CD4-positive, CD25-positive, alpha-beta regulatory T cell (primary cell): ENCODE measurements around the gene MAEL. TPM values are rescaled to one million over a fixed set of nuclear protein-coding genes. Genes with fewer than 3 reads are reported as not detected.

Experiments used
- ATAC-seq, 2 donors: fragments of 150-1000 bp; cut with Tn5 transposase; one replicate each; pipeline ENCODE4 v1.10.0; 2021; ENCODE audit warnings: low read depth in 2 of 2, moderate number of reproducible peaks in 2 of 2, moderate library complexity in 1 of 2
- DNase-seq, 3 donors: peaks; one replicate each; pipeline versions ENCODE4 v3.0.0 to v3.0.0-alpha.2; 2012 to 2022; ENCODE audit warnings: mixed read lengths in 1 of 3
- H3K27ac ChIP-seq: one replicate; pipeline ENCODE4 v1.7.0; 2013; ENCODE audit warnings: mild to moderate bottlenecking, low read length; ENCODE audit not compliant: insufficient read depth, poor library complexity, severe bottlenecking
- H3K27me3 ChIP-seq: one replicate; pipeline ENCODE4 v1.7.0; 2013; ENCODE audit warnings: low read length; ENCODE audit not compliant: control insufficient read depth, insufficient read depth
- H3K36me3 ChIP-seq: one replicate; pipeline ENCODE4 v1.7.0; 2013; ENCODE audit warnings: mild to moderate bottlenecking, low read length, moderate library complexity; ENCODE audit not compliant: control insufficient read depth, insufficient read depth
- H3K4me1 ChIP-seq: 2 replicates; pipeline ENCODE4 v1.7.0; 2013; ENCODE audit warnings: mild to moderate bottlenecking, low read length; ENCODE audit not compliant: insufficient read depth, control insufficient read depth, poor library complexity, severe bottlenecking
- H3K4me3 ChIP-seq: one replicate; pipeline ENCODE4 v1.7.0; 2013; ENCODE audit warnings: low read depth, mild to moderate bottlenecking, low read length, moderate library complexity
- H3K9me3 ChIP-seq, 2 experiments: 1 replicate in 1 of 2; 2 replicates in 1 of 2; pipeline ENCODE4 v1.7.0; 2013; ENCODE audit warnings: low read length in 2 of 2, mild to moderate bottlenecking in 1 of 2, moderate library complexity in 1 of 2; ENCODE audit not compliant: control insufficient read depth in 2 of 2
- H3K27ac Mint-ChIP-seq, 3 donors: one replicate each; pipeline ENCODE4 v1.8.0; 2020 to 2022; ENCODE audit warnings: mild to moderate bottlenecking in 3 of 3, mixed read lengths in 3 of 3, moderate library complexity in 2 of 3
- H3K27me3 Mint-ChIP-seq: one replicate; pipeline ENCODE4 v1.8.0; 2022; ENCODE audit warnings: mild to moderate bottlenecking, mixed read lengths
- H3K36me3 Mint-ChIP-seq: one replicate; pipeline ENCODE4 v1.8.0; 2020; ENCODE audit warnings: mixed read lengths
- H3K4me1 Mint-ChIP-seq, 4 donors: one replicate each; pipeline ENCODE4 v1.8.0; 2020 to 2022; ENCODE audit warnings: mixed read lengths in 4 of 4, mild to moderate bottlenecking in 1 of 4
- H3K4me3 Mint-ChIP-seq, 4 donors: one replicate each; pipeline ENCODE4 v1.8.0; 2020 to 2022; ENCODE audit warnings: mild to moderate bottlenecking in 4 of 4, mixed read lengths in 4 of 4, moderate library complexity in 3 of 4
- H3K9me3 Mint-ChIP-seq, 7 donors: one replicate each; pipeline ENCODE4 v1.8.0; 2020 to 2022; ENCODE audit warnings: mixed read lengths in 7 of 7, mild to moderate bottlenecking in 3 of 7, moderate library complexity in 2 of 7
- polyA plus RNA-seq, 4 donors: library from polyadenylated mRNA; unstranded; fragments of 300-500 nt; fragmentation: Illumina TruSeq; gene quantifications; one replicate each; pipeline ENCODE4 v1.2.3, GENCODE V29; 2021
- total RNA-seq: library from RNA; stranded (reverse); gene quantifications from one replicate; pipeline ENCODE4 v1.2.3, GENCODE V29; 2022

Gene MAEL
- total and polyA plus RNA-seq, 5 donors from 2014 or later = 0.25 TPM; not detected in 4

DNA sequence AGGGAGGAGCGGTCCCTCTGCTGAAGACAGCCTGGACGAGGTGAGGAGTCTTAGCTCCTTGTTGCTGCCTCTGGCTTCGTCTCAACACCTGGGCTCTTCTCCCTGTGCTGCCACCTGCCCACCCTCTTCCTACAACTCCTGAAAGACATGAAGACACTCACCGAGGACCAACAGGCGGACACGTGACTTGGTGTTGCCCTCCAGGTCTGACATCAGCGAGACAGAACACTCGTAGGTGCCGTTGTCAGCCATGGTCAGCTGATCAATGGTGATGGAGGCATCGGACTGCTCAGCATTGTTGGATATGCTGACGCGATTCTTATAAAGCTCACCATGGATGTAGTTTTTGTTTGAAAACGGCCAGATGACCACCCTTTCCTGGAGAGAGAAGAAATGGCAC is 79.7 kb downstream of the MAEL start:
- no peaks in the 10 kb centered on the region for H3K9me3 Mint-ChIP-seq
- DNase-seq = no peak
- peaks cover 0 to 11% (median 5%) of the 10 kb centered on the region in 4 donors for H3K4me1 Mint-ChIP-seq
- H3K4me1 ChIP-seq = peaks cover 4% of the 10 kb centered on the region
- no peak for ATAC-seq
- H3K27ac ChIP-seq = no peak overlapping the region
- H3K27me3 ChIP-seq = no peaks in the 10 kb centered on the region
- H3K36me3 Mint-ChIP-seq = peaks cover 32% of the 10 kb centered on the region
- no peaks in the 10 kb centered on the region for H3K27me3 Mint-ChIP-seq
- H3K4me3 Mint-ChIP-seq = no peak overlapping the region
- peaks cover 25% of the 10 kb centered on the region for H3K36me3 ChIP-seq
- H3K9me3 ChIP-seq = no peaks in the 10 kb centered on the region
- peak overlapping the region in 1 of 3 donors; percentile 30 for H3K27ac Mint-ChIP-seq
- H3K4me3 ChIP-seq = no peak overlapping the region

DNA sequence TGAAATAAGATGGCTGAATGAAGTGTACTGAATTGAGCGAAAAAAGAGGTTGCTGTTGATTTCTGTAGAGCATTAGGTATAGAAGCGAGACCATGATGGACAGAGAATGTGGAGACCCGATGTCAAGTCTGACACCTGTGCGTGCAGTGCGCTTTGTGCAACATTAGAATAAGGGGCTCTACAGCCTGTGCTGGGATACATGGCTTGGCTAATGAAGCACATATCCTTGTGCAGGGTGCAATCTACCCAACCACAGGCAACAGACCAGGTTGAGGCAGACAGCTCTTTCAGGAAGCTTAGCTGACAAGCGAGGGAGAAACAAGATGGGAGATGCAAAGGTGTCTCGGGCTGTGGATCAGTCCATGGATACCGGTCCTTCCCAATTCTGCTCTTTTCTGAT is 82.2 kb downstream of the MAEL start:
- Histone ChIP-seq H3K9me3 (no peaks in the 10 kb centered on the region), H3K4me3 (no peak overlapping the region), H3K36me3 (peaks cover 28% of the 10 kb centered on the region), H3K27me3 (no peaks in the 10 kb centered on the region), H3K27ac (no peak overlapping the region), H3K4me1 (peaks cover 10% of the 10 kb centered on the region)
- H3K27me3 Mint-ChIP-seq = no peaks in the 10 kb centered on the region
- peaks cover 46% of the 10 kb centered on the region for H3K36me3 Mint-ChIP-seq
- ATAC-seq = no peak
- H3K4me1 Mint-ChIP-seq = peaks cover 14 to 27% (median 18%) of the 10 kb centered on the region in 4 donors
- no peak overlapping the region for H3K4me3 Mint-ChIP-seq
- no peak for DNase-seq
- H3K9me3 Mint-ChIP-seq = peaks cover 0 to 1% (median 0%) of the 10 kb centered on the region in 7 donors
- H3K27ac Mint-ChIP-seq = peak overlapping the region in 2 of 3 donors; percentile 12 to 38

Other genes starting within 250 kb of the MAEL start
- 19.1 TPM for gene POGK, start 149.8 kb upstream of the MAEL start, total RNA-seq
- 10 to 100 TPM; 11.9 to 18.4 (median 13.2) TPM for gene POGK, start 149.8 kb upstream of the MAEL start, polyA plus RNA-seq
- gene TADA1, start 113.0 kb upstream of the MAEL start, total RNA-seq = 12.7 TPM
- 10 to 100 TPM; 14.5 to 21.4 (median 17.0) TPM for gene TADA1, start 113.0 kb upstream of the MAEL start, polyA plus RNA-seq
- 0.67 TPM for gene ILDR2, start 13.7 kb upstream of the MAEL start, total RNA-seq
- gene ILDR2, start 13.7 kb upstream of the MAEL start, polyA plus RNA-seq = under 1 TPM in 1 of 4 donors, not detected in 3; 0.29 TPM
- gene GPA33, start 101.1 kb downstream of the MAEL start, total RNA-seq = 21.0 TPM
- gene GPA33, start 101.1 kb downstream of the MAEL start, polyA plus RNA-seq = 100 to 1,000 TPM in 2 of 4 donors, 10 to 100 TPM in 2; 56.0 to 121 (median 85.6) TPM
- not detected for gene STYXL2, start 104.8 kb downstream of the MAEL start, total RNA-seq
- not detected for gene STYXL2, start 104.8 kb downstream of the MAEL start, polyA plus RNA-seq
- 35.3 TPM for gene POU2F1, start 231.6 kb downstream of the MAEL start, total RNA-seq
- 10 to 100 TPM in 1 of 4 donors, 1 to 10 TPM in 3; 5.2 to 11.7 (median 7.7) TPM for gene POU2F1, start 231.6 kb downstream of the MAEL start, polyA plus RNA-seq